NCI-H1417 treated with DMSO at 0.1 percent for 48 hours (cell line): ENCODE results near the gene SEMA3G.

Source experiments
- DNase-seq: peaks from one replicate; lab custom pipeline; 2025; lab: John Stamatoyannopoulos, UW

Gene SEMA3G

GRCh38 chr3:52453496-52454249 is 8.8 kb upstream of the SEMA3G start, which contains the start of gene TNNC1:
Gene TNNC1, minus strand, starts transcription at chr3:52454041. Its CDS starts 26 bp downstream, at chr3:52454015.
- DNase-seq: no peak

GRCh38 chr3:52452570-52453221 is 7.8 kb upstream of the SEMA3G start:
- DNase-seq: no peak

- no peak for DNase-seq
Observed at GRCh38 chr3:52452126-52452525, 7.2 kb upstream of the SEMA3G start.

- DNase-seq: no peak
Observed at GRCh38 chr3:52451237-52452083, 6.6 kb upstream of the SEMA3G start.

GRCh38 chr3:52450489-52451236 is 5.8 kb upstream of the SEMA3G start:
- no peak for DNase-seq

GRCh38 chr3:52447512-52448355 is 2.8 kb upstream of the SEMA3G start:
- no peak for DNase-seq

GRCh38 chr3:52446631-52447511 is 2.0 kb upstream of the SEMA3G start:
- no peak for DNase-seq

- DNase-seq: no peak
Observed at GRCh38 chr3:52446042-52446441, 1.1 kb upstream of the SEMA3G start.

GRCh38 chr3:52443791-52444687 is 864 bp downstream of the SEMA3G start:
- DNase-seq: no peak

- DNase-seq: no peak
Observed at GRCh38 chr3:52443268-52443610, 1.7 kb downstream of the SEMA3G start.

GRCh38 chr3:52442409-52443267 is 2.3 kb downstream of the SEMA3G start:
- no peak for DNase-seq

GRCh38 chr3:52441772-52442332 is 3.1 kb downstream of the SEMA3G start:
- no peak for DNase-seq

GRCh38 chr3:52441091-52441771 is 3.7 kb downstream of the SEMA3G start:
- no peak for DNase-seq

GRCh38 chr3:52440671-52441070 is 4.2 kb downstream of the SEMA3G start:
- no peak for DNase-seq

- no peak for DNase-seq
Observed at GRCh38 chr3:52440249-52440551, 4.7 kb downstream of the SEMA3G start.

- DNase-seq: no peak
Observed at GRCh38 chr3:52439426-52440248, 5.3 kb downstream of the SEMA3G start.
